HepG2 (cell line): ENCODE measurements around the gene PLIN3. TPM values are rescaled to one million over a fixed set of nuclear protein-coding genes. Genes with fewer than 3 reads are reported as not detected.
A peak's percentile ranks its signal among the peaks of the same experiment; 100 is the strongest.

Experiments
- ATF7-NPFF ChIP-seq: sonication (generic); formaldehyde crosslinking; IDR thresholded peaks from 2 replicates; pipeline ENCODE4 v1.8.1; 2023; ENCODE audit warnings: mild to moderate bottlenecking, low read depth, missing genetic modification reagents, moderate library complexity
- ATM ChIP-seq: fragments of 450-650 bp; IDR thresholded peaks from 2 replicates; pipeline ENCODE4 v1.7.1; 2017; ENCODE audit warnings: mild to moderate bottlenecking, borderline replicate concordance
- BHLHE40 ChIP-seq: IDR thresholded peaks from 2 replicates; pipeline ENCODE4 v1.6.1; 2011; ENCODE audit warnings: low read length, improper control_type of control experiment
- DMTF1 ChIP-seq: sonication (generic); formaldehyde crosslinking; IDR thresholded peaks from 2 replicates; pipeline ENCODE4 v1.4.0; 2020; ENCODE audit warnings: mild to moderate bottlenecking, missing genetic modification reagents
- HES4 ChIP-seq: sonication (generic); formaldehyde crosslinking; IDR thresholded peaks from 2 replicates; pipeline ENCODE4 v1.9.0; 2021; ENCODE audit warnings: mild to moderate bottlenecking, missing genetic modification reagents, borderline replicate concordance
- JUND ChIP-seq: sonication (generic); formaldehyde crosslinking; IDR thresholded peaks from 2 replicates; pipeline ENCODE4 v1.8.0; 2022; ENCODE audit warnings: mild to moderate bottlenecking, missing genetic modification reagents
- KDM1A ChIP-seq: IDR thresholded peaks from 2 replicates; pipeline ENCODE4 v1.6.1; 2016; ENCODE audit warnings: missing compliant biosample characterization
- NFKBIZ ChIP-seq: IDR thresholded peaks from 2 replicates; pipeline ENCODE4 v1.6.1; 2018; ENCODE audit warnings: missing genetic modification reagents, missing compliant biosample characterization
- NFYC ChIP-seq: IDR thresholded peaks from 2 replicates; pipeline ENCODE4 v1.6.1; 2016; ENCODE audit warnings: missing genetic modification reagents, missing compliant biosample characterization
- POLR2A ChIP-seq, 2 experiments: IDR thresholded peaks; 2 replicates each; pipeline ENCODE4 v1.6.1; 2011; ENCODE audit warnings: low read depth in 2 of 2, low read length in 2 of 2, mild to moderate bottlenecking in 1 of 2, moderate library complexity in 1 of 2; ENCODE audit not compliant: insufficient read depth in 1 of 2
- PPARG ChIP-seq: conservative IDR thresholded peaks from 2 replicates; pipeline ENCODE4 v1.6.1; 2016; ENCODE audit warnings: missing biosample characterization, missing genetic modification reagents
- RNF219 ChIP-seq: sonication (generic); formaldehyde crosslinking; IDR thresholded peaks from 2 replicates; pipeline ENCODE4 v1.5.0; 2020; ENCODE audit warnings: mild to moderate bottlenecking, missing genetic modification reagents
- SAP130 ChIP-seq: IDR thresholded peaks from 2 replicates; pipeline ENCODE4 v1.6.1; 2016; ENCODE audit warnings: low read depth
- SKIL ChIP-seq: sonication (generic); formaldehyde crosslinking; IDR thresholded peaks from 2 replicates; pipeline ENCODE4 v1.8.0; 2022; ENCODE audit warnings: missing genetic modification reagents, mild to moderate bottlenecking, moderate library complexity, borderline replicate concordance
- SMC3 ChIP-seq: IDR thresholded peaks from 2 replicates; pipeline ENCODE4 v1.6.1; 2011; ENCODE audit warnings: low read length, improper control_type of control experiment
- ZEB1 ChIP-seq: IDR thresholded peaks from 2 replicates; pipeline ENCODE4 v1.6.1; 2012; ENCODE audit warnings: mild to moderate bottlenecking, low read depth, inconsistent platforms; ENCODE audit not compliant: insufficient replicate concordance
- ZNF225 ChIP-seq: sonication (generic); formaldehyde crosslinking; IDR thresholded peaks from 2 replicates; pipeline ENCODE4 v1.4.0; 2020; ENCODE audit warnings: mild to moderate bottlenecking, missing genetic modification reagents
- ZNF34 ChIP-seq: sonication (generic); formaldehyde crosslinking; IDR thresholded peaks from 2 replicates; pipeline ENCODE4 v1.4.0; 2020; ENCODE audit warnings: mild to moderate bottlenecking, missing genetic modification reagents, borderline replicate concordance
- ZNF430 ChIP-seq: sonication (generic); formaldehyde crosslinking; IDR thresholded peaks from 2 replicates; pipeline ENCODE4 v1.9.0; 2021; ENCODE audit warnings: mild to moderate bottlenecking, missing genetic modification reagents
- ZNF468 ChIP-seq: sonication (generic); formaldehyde crosslinking; IDR thresholded peaks from 2 replicates; pipeline ENCODE4 v1.8.0; 2022; ENCODE audit warnings: mild to moderate bottlenecking, moderate library complexity, missing genetic modification reagents
- ZNF550 ChIP-seq: sonication (generic); formaldehyde crosslinking; IDR thresholded peaks from 2 replicates; pipeline ENCODE4 v1.4.0; 2020; ENCODE audit warnings: mild to moderate bottlenecking, missing genetic modification reagents, borderline replicate concordance
- ZNF569 ChIP-seq: sonication (generic); formaldehyde crosslinking; IDR thresholded peaks from 2 replicates; pipeline ENCODE4 v1.5.0; 2020; ENCODE audit warnings: mild to moderate bottlenecking, missing genetic modification reagents, moderate library complexity, borderline replicate concordance
- ZNF614 ChIP-seq: IDR thresholded peaks from 2 replicates; pipeline ENCODE4 v1.6.1; 2018; ENCODE audit warnings: missing biosample characterization, missing genetic modification reagents, inconsistent platforms, borderline replicate concordance
- ZNF652 ChIP-seq: IDR thresholded peaks from 2 replicates; pipeline ENCODE4 v1.6.1; 2016; ENCODE audit warnings: low read depth, borderline replicate concordance
- ZNF841 ChIP-seq: sonication (generic); formaldehyde crosslinking; IDR thresholded peaks from 2 replicates; pipeline ENCODE4 v1.8.1; 2023; ENCODE audit warnings: missing genetic modification reagents, borderline replicate concordance
- polyA plus RNA-seq, 8 experiments: library from polyadenylated mRNA; depleted of rRNA in 3 of 8; stranded (reverse) in 7 of 8; unstranded in 1 of 8; fragments of >200 nt; fragmentation: Illumina TruSeq in 4 of 8; extraction: Trizol in 4 of 8; gene quantifications; 2 replicates each; pipeline versions ENCODE4 v1.2.1 to v1.2.3, GENCODE V29; 2011 to 2016; ENCODE audit warnings: low read depth in 4 of 8, missing spikeins in 1 of 8, mixed read lengths in 1 of 8; ENCODE audit not compliant: insufficient read depth in 1 of 8
- total RNA-seq, 5 experiments: library from RNA; depleted of rRNA; stranded (reverse); fragments of >200 nt; fragmentation: Illumina TruSeq; extraction: Trizol; gene quantifications; 2 replicates each; pipeline ENCODE4 v1.2.3, GENCODE V29; 2016; ENCODE audit warnings: low read depth in 1 of 5

PLIN3 gene
- total and polyA plus RNA-seq, 2 of the 13 experiments (the other 11 are each of a cell fraction or from before 2014, with no cell fraction given): 49.3 to 57.9 TPM

GRCh38 chr19:4867534-4868285 is at the start of gene PLIN3 (continued):
- TF ChIP-seq SKIL (CRISPR knock-in tag) (no peak), NFKBIZ (CRISPR knock-in tag) (no peak), NFYC (peak; percentile 92), BHLHE40 (no peak), KDM1A (CRISPR knock-in tag) (peak; percentile 98), POLR2A (IDR thresholded peaks at IDR 0.05; ENCODE audit: insufficient read depth in 1 of 2, low read depth in 2 of 2, low read length in 2 of 2) (peak in 1 of 2 experiments; percentile 63; a peak in 3 of 4 replicates), SAP130 (CRISPR knock-in tag) (peak; percentile 67), RNF219 (CRISPR knock-in tag) (no peak), ATM (no peak), ZNF652 (no peak; the same call in 1 of the 2 replicates), HES4 (CRISPR knock-in tag) (no peak), ZNF468 (no peak), SMC3 (no peak), ZNF569 (CRISPR knock-in tag) (no peak), DMTF1 (CRISPR knock-in tag) (no peak), ZNF430 (CRISPR knock-in tag) (no peak; the same call in 1 of the 2 replicates), ATF7-NPFF (CRISPR knock-in tag) (peak; percentile 79; the same call in 1 of the 2 replicates), ZNF550 (0 out of 2 replicates have a peak, but pooled peaks have one; percentile 39), ZNF614 (CRISPR knock-in tag) (0 out of 2 replicates have a peak, but pooled peaks have one; percentile 26), PPARG (CRISPR knock-in tag) (no peak; the same call in 1 of the 2 replicates), ZNF34 (no peak), ZEB1 (no peak), ZNF225 (CRISPR knock-in tag) (no peak), ZNF841 (CRISPR knock-in tag) (no peak), JUND (CRISPR knock-in tag) (no peak)
